ENCODE data around the gene CYP3A7. TPM values are rescaled to one million over a fixed set of nuclear protein-coding genes. Genes with fewer than 3 reads are reported as not detected.
A peak's percentile ranks its signal among the peaks of the same experiment; 100 is the strongest.

Gene CYP3A7
- total RNA-seq, 2 donors from 2014 or later = not detected

GRCh38 chr7:99679400-99680191 lies 55.4 kb downstream of the CYP3A7 start, which contains the start of gene CYP3A5:
TSS of gene CYP3A5 (minus strand) at chr7:99679996. CDS start at chr7:99679896, 100 bp downstream.
- no peaks in the 10 kb centered on the region for H3K27me3 ChIP-seq
- H3K4me1 ChIP-seq = no peaks in the 10 kb centered on the region
- intact Hi-C loops (cut with DNase I) = loop anchor here (10.0 kb wide), 1 partner anchor 115 kb away; no protein-coding TSS in a partner anchor
- peak within 1 kb of the TSS; percentile 88 for H3K27ac ChIP-seq
- no peaks in the 10 kb centered on the region for H3K9me3 ChIP-seq
- no peaks in the 10 kb centered on the region for H3K36me3 ChIP-seq
- peak within 1 kb of the TSS; percentile 32 for H3K4me3 ChIP-seq
- peak; percentile 85 for DNase-seq
- TF ChIP-seq, protein P1, sequence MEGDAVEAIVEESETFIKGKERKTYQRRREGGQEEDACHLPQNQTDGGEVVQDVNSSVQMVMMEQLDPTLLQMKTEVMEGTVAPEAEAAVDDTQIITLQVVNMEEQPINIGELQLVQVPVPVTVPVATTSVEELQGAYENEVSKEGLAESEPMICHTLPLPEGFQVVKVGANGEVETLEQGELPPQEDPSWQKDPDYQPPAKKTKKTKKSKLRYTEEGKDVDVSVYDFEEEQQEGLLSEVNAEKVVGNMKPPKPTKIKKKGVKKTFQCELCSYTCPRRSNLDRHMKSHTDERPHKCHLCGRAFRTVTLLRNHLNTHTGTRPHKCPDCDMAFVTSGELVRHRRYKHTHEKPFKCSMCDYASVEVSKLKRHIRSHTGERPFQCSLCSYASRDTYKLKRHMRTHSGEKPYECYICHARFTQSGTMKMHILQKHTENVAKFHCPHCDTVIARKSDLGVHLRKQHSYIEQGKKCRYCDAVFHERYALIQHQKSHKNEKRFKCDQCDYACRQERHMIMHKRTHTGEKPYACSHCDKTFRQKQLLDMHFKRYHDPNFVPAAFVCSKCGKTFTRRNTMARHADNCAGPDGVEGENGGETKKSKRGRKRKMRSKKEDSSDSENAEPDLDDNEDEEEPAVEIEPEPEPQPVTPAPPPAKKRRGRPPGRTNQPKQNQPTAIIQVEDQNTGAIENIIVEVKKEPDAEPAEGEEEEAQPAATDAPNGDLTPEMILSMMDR (IDR thresholded peaks at IDR 0.05) = no peak
- peak within 1 kb of the TSS; percentile 40 to 84 for H3K9ac ChIP-seq (ENCODE audit: low read depth in 2 of 2, low read length in 2 of 2)

- Histone ChIP-seq H3K9me3 (no peaks in the 10 kb centered on the region), H3K27ac (peak overlapping the region; percentile 88), H3K4me3 (peak overlapping the region; percentile 32), H3K9ac (ENCODE audit: low read depth in 2 of 2, low read length in 2 of 2) (peak overlapping the region; percentile 40 to 84), H3K4me1 (no peaks in the 10 kb centered on the region), H3K27me3 (no peaks in the 10 kb centered on the region), H3K36me3 (no peaks in the 10 kb centered on the region)
- intact Hi-C loops (cut with DNase I) = no loop called here
- TF ChIP-seq, protein P1 (IDR thresholded peaks at IDR 0.05) = no peak
- peak; percentile 78 for DNase-seq
Measured at GRCh38 chr7:99679032-99679399, 56.0 kb downstream of the CYP3A7 start.

DNA sequence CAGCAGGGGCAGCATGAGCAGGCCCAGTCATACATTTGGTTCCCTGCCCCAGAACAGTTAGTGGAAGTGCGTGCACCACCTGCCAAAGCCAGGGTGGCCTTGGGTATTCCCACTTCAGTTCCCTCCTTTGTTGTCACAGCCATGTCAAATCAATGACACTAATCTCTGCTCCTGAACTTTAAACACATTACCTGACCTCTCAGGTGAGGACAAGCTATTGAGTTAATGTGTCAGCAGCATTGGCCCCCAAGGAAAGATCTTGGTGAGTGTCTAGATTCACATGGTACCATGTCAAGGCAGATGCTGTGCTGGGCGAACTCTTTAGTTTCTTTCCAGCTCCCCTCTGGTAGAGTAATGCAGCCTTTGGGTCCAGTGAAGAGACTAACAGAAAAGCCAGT lies 57.3 kb downstream of the CYP3A7 start:
- Histone ChIP-seq H3K36me3 (no peaks in the 10 kb centered on the region), H3K4me3 (peak overlapping the region; percentile 32), H3K9ac (ENCODE audit: low read depth in 2 of 2, low read length in 2 of 2) (no peak overlapping the region), H3K27me3 (no peaks in the 10 kb centered on the region), H3K4me1 (no peaks in the 10 kb centered on the region), H3K9me3 (no peaks in the 10 kb centered on the region), H3K27ac (no peak overlapping the region)
- TF ChIP-seq, protein P1 (IDR thresholded peaks at IDR 0.05) = no peak
- no peak for DNase-seq
- intact Hi-C loops (cut with DNase I) = no loop called here

- H3K9ac ChIP-seq (ENCODE audit: low read depth in 2 of 2, low read length in 2 of 2) = no peak overlapping the region
- TF ChIP-seq, protein P1 (IDR thresholded peaks at IDR 0.05) = no peak
- no peak overlapping the region for H3K27ac ChIP-seq
- intact Hi-C loops (cut with DNase I) = no loop called here
- H3K4me3 ChIP-seq = no peak overlapping the region
- no peaks in the 10 kb centered on the region for H3K27me3 ChIP-seq
- no peaks in the 10 kb centered on the region for H3K4me1 ChIP-seq
- no peak for DNase-seq
- no peaks in the 10 kb centered on the region for H3K36me3 ChIP-seq
- no peaks in the 10 kb centered on the region for H3K9me3 ChIP-seq
Measured at GRCh38 chr7:99677013-99677647, 57.9 kb downstream of the CYP3A7 start.

DNA sequence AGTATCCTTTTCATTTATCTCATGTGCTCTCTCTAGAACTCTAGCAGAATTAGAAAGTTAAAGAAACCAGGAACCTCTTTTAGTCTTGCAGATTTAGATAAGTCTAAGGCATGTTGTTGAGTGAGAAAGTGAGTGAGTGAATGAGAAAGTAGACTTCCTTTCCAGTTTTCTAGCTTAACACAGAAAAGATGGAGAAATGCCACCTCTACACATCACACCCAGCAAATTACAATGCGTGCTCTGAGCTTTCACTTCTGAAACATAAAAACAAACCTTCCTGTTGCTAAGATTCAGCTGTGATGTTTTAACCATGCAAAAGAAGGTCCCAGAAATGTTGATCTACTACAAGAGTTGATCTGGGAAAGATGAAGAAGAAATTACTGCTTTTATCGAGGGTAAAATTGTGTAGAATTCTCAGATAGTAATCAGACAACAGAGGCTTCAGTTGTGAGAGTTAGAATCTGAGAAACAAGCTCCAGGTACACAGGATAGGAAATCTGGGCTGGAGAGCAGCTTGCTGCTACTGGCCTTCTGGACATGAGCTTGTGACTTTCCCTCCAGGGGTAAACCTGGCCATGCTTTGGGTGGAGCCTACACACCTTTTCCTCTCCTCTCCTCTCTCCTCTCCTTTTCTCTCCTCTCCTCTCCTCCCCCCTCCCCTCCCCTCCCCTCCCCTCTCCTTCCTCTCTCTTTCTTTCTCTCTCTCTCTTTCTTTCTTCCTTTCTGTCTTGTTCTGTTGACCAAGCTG lies 59.8 kb downstream of the CYP3A7 start:
- Histone ChIP-seq H3K27me3 (no peaks in the 10 kb centered on the region), H3K9ac (ENCODE audit: low read depth in 2 of 2, low read length in 2 of 2) (no peak overlapping the region), H3K4me1 (no peaks in the 10 kb centered on the region), H3K36me3 (no peaks in the 10 kb centered on the region), H3K9me3 (no peaks in the 10 kb centered on the region), H3K27ac (no peak overlapping the region), H3K4me3 (no peak overlapping the region)
- intact Hi-C loops (cut with DNase I) = no loop called here
- TF ChIP-seq, protein P1 (IDR thresholded peaks at IDR 0.05) = no peak
- DNase-seq = no peak

All from colonic mucosa (tissue), 4 donors.